Heart right ventricle (tissue), 16 donors: ENCODE results near the gene IL22RA1. TPM values are rescaled to one million over a fixed set of nuclear protein-coding genes. Genes with fewer than 3 reads are reported as not detected.

Experiments
- ATAC-seq, 8 donors: fragments of 200-7000 bp; cut with Tn5 transposase; one replicate each; pipeline ENCODE4 v1.9.1; 2020; ENCODE audit warnings: mild to moderate bottlenecking in 8 of 8, moderate library complexity in 8 of 8, moderate number of reproducible peaks in 1 of 8
- DNase-seq, 2 donors: peaks; one replicate each; pipeline ENCODE4 v3.0.0-alpha.2; 2020
- H3K27ac ChIP-seq, 10 donors: fragments of 200-600 bp; sonication (generic) in 2 of 10; one replicate each; pipeline versions ENCODE4 v1.5.0 to v1.8.0; 2020 to 2022; ENCODE audit warnings: mild to moderate bottlenecking in 3 of 10
- H3K27me3 ChIP-seq, 7 donors: fragments of 200-600 bp; one replicate each; pipeline ENCODE4 v1.8.0; 2021 to 2022; ENCODE audit warnings: mild to moderate bottlenecking in 2 of 7
- H3K36me3 ChIP-seq, 9 donors: fragments of 200-600 bp; sonication (generic) in 1 of 9; one replicate each; pipeline versions ENCODE4 v1.5.0 to v1.8.0; 2020 to 2022; ENCODE audit warnings: mild to moderate bottlenecking in 2 of 9
- H3K4me1 ChIP-seq, 9 donors: fragments of 200-600 bp; sonication (generic) in 1 of 9; one replicate each; pipeline versions ENCODE4 v1.5.0 to v1.8.0; 2020 to 2022; ENCODE audit warnings: mild to moderate bottlenecking in 4 of 9
- H3K4me3 ChIP-seq, 10 donors: fragments of 200-600 bp; sonication (generic) in 2 of 10; one replicate each; pipeline versions ENCODE4 v1.5.0 to v1.8.0; 2020 to 2022; ENCODE audit warnings: mild to moderate bottlenecking in 7 of 10, moderate library complexity in 2 of 10
- H3K9me3 ChIP-seq, 11 donors: fragments of 200-600 bp in 10 of 11; sonication (generic) in 2 of 11; one replicate each; pipeline versions ENCODE4 v1.5.0 to v1.8.0; 2013 to 2022; ENCODE audit warnings: mild to moderate bottlenecking in 2 of 11, control low read depth in 1 of 11, moderate library complexity in 1 of 11
- CTCF ChIP-seq, 9 donors: fragments of 200-600 bp; sonication (generic) in 2 of 9; IDR thresholded peaks; one replicate each; pipeline versions ENCODE4 v1.5.0 to v1.8.0; 2021 to 2022; ENCODE audit warnings: antibody characterized with exemption in 9 of 9, mild to moderate bottlenecking in 5 of 9, moderate library complexity in 1 of 9
- WGBS, 2 donors: extraction: QIAGEN DNeasy Blood & Tissue Kit; methylation state at CpG; one replicate each; pipeline ENCODE4 v1.1.7; 2013; ENCODE audit warnings: inconsistent platforms in 1 of 2; 5-methylcytosine and 5-hydroxymethylcytosine counted together
- intact Hi-C, 10 donors: fragments of 100-400 bp; cut with DNase I; formaldehyde crosslinking; loops; one replicate each; pipeline versions ENCODE4 v1.11.1 to v1.14.2; 2022
- polyA plus RNA-seq, 2 donors: library from polyadenylated mRNA; stranded (reverse); fragments of 200-250 nt; gene quantifications; one replicate each; pipeline ENCODE4 v1.2.3, GENCODE V29; 2013
- total RNA-seq, 10 donors: library from RNA; stranded (reverse); fragmentation: NEBNext Ultra II Directional in 3 of 10; extraction: Animal tissue kit (Norgen Biotek cat#: 25700) in 3 of 10; gene quantifications; one replicate each; pipeline versions ENCODE4 v1.2.1 to v1.2.4, GENCODE V29; 2021 to 2023
- donor health status: Arrhythmogenic right ventricular cardiomyopathy.
- donor health status: ischemic (EF 13 %, LVEDD 7.1; RV severe dilation, severe dysfunction).
- donor health status: healthy with polysubstance abuse.
- donor health status: DM: no; HTN: yes; CAD: no.
- donor health status: DM: no; HTN: no; CAD: no.
- donor health status: ischemic (EF 25% LVEDD 6.9; RV normal size, moderate dysfunction).
- donor health status: ischemic (EF 25% LVEDD 5.7; RV mildly dilated, moderate dysfunction).
- donor health status: healthy.
- donor health status: DM: yes; HTN: yes; CAD: no.
- donor health status: Ischemic cardiomyopathy.
- donor health status: ischemic (EF 35%, LVEDD 5.7; RV mildly dilated, moderate dysfunction).
- donor health status: nonischemic (EF 11% LVEDD 7.7; RV severe dilation, severe dysfunction).
- donor health status: DM: yes; HTN: yes; CAD: no.
- donor health status: PGD.
- donor health status: ischemic (EF 29% LVEDD 5.4; RV normal size, mild dysfunction).
- donor health status: nonischemic (EF 23%, LVEDD 6.1; RV moderate dilation, normal function).

Gene IL22RA1
- total and polyA plus RNA-seq, 12 donors = 0.07 to 1.6 (median 0.29) TPM; not detected in 1

DNA sequence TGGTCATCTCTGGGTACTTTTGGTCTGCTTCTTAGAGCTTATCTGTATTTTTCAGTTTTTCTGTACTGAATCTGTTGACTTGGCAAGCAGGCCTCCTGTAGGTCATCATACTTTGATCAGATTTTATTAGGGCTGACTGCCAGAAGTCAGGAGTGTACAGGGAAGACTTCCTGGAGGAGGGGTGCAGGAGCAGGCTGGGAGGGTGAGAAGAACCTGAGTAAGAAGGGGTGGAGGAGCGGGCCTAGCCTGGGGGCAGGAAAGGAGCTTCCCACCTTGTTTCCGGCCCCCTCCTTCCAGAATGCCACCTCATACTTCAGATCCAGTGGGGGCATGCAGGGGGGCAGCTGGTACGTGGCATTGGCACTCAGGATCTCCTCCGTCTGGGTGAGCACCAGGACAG, 18.3 kb upstream of the IL22RA1 start:
- no peak for TF ChIP-seq CTCF (IDR thresholded peaks at IDR 0.05)
- no peak overlapping the region for H3K27ac ChIP-seq
- no peak overlapping the region for H3K4me3 ChIP-seq
- no peak for DNase-seq
- H3K36me3 ChIP-seq = no peaks in the 10 kb centered on the region
- H3K27me3 ChIP-seq = no peaks in the 10 kb centered on the region
- peaks cover 0 to 4% (median 0%) of the 10 kb centered on the region in 9 donors for H3K4me1 ChIP-seq
- 75 to 82% methylated on average over 4 of the region's 4 CpGs for WGBS, 2 donors
- no peak for ATAC-seq
- intact Hi-C loops = no loop called here
- no peaks in the 10 kb centered on the region for H3K9me3 ChIP-seq

DNA sequence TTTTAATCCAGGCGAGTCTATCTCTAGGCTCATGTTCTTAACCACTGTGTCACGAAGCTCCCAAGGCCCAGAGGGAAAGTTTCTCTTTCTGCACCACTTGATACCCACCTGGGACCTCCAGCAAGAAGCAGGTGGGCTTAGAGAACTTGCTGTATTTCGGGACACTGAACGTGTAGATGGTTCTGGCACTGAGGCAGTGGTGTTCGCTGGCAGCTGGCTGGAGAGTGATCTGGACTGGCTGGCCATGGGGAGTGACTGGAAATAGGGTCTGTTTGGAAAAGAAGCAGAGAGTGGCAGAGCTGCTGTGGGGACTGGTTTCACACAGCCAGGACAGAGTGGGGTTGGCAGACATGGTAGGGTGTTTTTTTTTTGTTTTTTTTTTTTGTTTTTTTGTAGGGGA, 16.4 kb upstream of the IL22RA1 start:
- ATAC-seq (no peak), DNase-seq (no peak)
- H3K9me3 ChIP-seq = no peaks in the 10 kb centered on the region
- TF ChIP-seq CTCF (IDR thresholded peaks at IDR 0.05) = no peak
- H3K36me3 ChIP-seq = no peaks in the 10 kb centered on the region
- no peak overlapping the region for H3K4me3 ChIP-seq
- H3K27ac ChIP-seq = no peak overlapping the region
- peaks cover 0 to 4% (median 0%) of the 10 kb centered on the region in 9 donors for H3K4me1 ChIP-seq
- WGBS, 2 donors = 80 to 84% methylated on average over 5 of the region's 5 CpGs
- intact Hi-C loops = no loop called here
- no peaks in the 10 kb centered on the region for H3K27me3 ChIP-seq

- H3K27ac ChIP-seq = no peak overlapping the region
- intact Hi-C loops = no loop called here
- ATAC-seq = peak in 6 of 8 donors; percentile 40 to 72 (median 54)
- peak in 4 of 9 donors; percentile 8 to 26 (median 18) for TF ChIP-seq CTCF (IDR thresholded peaks at IDR 0.05)
- H3K27me3 ChIP-seq = peaks cover 0 to under 1% (median 0%) of the 10 kb centered on the region in 7 donors
- H3K4me3 ChIP-seq = no peak overlapping the region
- DNase-seq = no peak
- peaks cover 0 to 4% (median 0%) of the 10 kb centered on the region in 9 donors for H3K4me1 ChIP-seq
- no peaks in the 10 kb centered on the region for H3K9me3 ChIP-seq
- 71 to 75% methylated on average over 6 of the region's 6 CpGs for WGBS, 2 donors
- no peaks in the 10 kb centered on the region for H3K36me3 ChIP-seq
These were observed 15.1 kb upstream of the IL22RA1 start for GRCh38 chr1:24157918-24158481.

DNA sequence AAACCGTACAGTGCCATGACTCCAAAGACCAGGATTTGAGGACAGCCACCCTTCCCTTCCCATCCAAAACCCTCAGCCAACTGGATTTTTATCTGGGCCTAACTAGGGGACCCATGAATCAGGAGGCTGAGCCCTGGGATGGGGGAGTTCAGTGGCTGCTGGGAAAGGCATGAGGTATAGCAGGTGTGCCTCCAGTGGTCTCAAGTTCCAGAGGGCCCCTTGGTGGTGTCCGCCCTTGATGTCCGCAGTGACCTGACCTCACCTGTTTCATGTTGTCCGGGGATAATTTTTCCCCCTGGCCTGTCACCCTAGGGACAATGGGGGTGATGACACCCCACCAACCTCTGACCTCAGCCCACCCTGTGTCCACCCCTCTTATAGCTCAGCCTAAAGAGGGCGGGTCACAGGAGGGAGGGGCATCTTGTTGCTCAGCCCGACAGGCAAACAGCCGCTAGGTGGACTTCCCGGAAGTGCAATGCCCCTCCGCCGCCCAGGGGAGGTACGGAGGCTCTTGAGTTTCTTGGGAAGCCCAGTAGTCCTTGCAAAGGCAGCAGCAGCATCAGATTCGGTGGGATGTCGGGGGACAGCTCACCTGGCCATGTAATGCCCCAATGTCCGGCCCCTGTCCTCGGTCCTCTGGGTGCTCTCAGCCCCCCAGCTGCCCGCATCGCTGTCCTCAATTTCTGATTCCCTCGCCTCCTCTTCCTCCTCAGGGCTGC, 13.8 kb upstream of the IL22RA1 start:
- peaks cover 0 to 4% (median 0%) of the 10 kb centered on the region in 9 donors for H3K4me1 ChIP-seq
- H3K36me3 ChIP-seq = no peaks in the 10 kb centered on the region
- no peak for TF ChIP-seq CTCF (IDR thresholded peaks at IDR 0.05)
- 91 to 93% methylated on average over 18 of the region's 18 CpGs for WGBS, 2 donors
- no peak overlapping the region for H3K27ac ChIP-seq
- no peak overlapping the region for H3K4me3 ChIP-seq
- no peak for ATAC-seq
- DNase-seq = no peak
- no peaks in the 10 kb centered on the region for H3K9me3 ChIP-seq
- peaks cover 0 to 13% (median 2%) of the 10 kb centered on the region in 7 donors for H3K27me3 ChIP-seq
- intact Hi-C loops = no loop called here
